ENCODE data around the gene ETNK2.

DNA sequence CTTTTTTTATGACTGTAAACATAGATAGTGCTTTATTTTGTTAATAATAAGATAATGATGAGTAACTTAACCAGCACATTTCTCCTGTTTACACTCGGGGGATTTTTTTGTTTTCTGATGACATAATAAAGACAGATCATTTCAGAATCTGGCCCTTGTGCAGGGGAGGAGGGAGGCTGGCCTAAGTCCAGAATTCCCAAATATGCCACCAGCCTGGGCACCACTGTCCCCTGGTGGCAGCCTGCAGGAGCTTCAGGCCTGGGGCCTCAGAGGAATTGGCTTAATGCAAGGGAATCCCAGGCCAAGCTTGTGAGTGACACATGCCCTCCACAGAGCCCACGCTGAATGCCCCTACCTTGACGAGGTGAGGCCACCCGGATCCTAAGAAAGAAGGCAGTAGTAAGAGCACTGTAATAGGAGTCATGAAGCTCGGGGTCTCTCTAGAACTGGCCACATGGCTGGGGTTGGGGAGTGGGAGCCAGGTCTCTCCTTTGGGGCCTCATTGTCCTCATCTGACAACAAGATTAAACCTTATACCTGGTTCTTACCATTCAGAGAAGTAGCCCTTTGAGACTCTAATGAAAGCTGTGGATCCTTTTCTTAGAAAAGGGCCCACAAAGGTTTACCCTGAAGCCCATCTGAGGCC, 24.1 kb downstream of the ETNK2 start:
- TF ChIP-seq POLR2AphosphoS5 (IDR thresholded peaks at IDR 0.05; ENCODE audit: borderline replicate concordance, low read depth, low read length) (no peak), EZH2 (IDR thresholded peaks at IDR 0.05) (no peak), FOXP2 (optimal IDR thresholded peaks at IDR 0.05; ENCODE audit: control extremely low read depth, extremely low read length, insufficient read depth) (no peak)
